ENCODE data around the gene FZD2. TPM values are rescaled to one million over a fixed set of nuclear protein-coding genes. Genes with fewer than 3 reads are reported as not detected.

The FZD2 gene
- total and polyA plus RNA-seq, 2 of the 4 experiments (the other 2 are of a cell fraction), result 21.3 to 130 TPM

GRCh38 chr17:44557651-44558285, 484 bp downstream of the FZD2 start:
- H3K4ac ChIP-seq (ENCODE audit: low read depth, low read length), result peak overlapping the region; percentile 98
- H3K56ac ChIP-seq (ENCODE audit: extremely low read depth, insufficient read depth, low read length), result peak overlapping the region; percentile 77
- H3K79me1 ChIP-seq (ENCODE audit: low read depth in 1 of 2, low read length in 2 of 2), result peaks cover 16 to 61% of the 10 kb centered on the region in 2 experiments
- H3K4me2 ChIP-seq (ENCODE audit: low read depth, low read length), result peak overlapping the region; percentile 89
- H3K9me3 ChIP-seq (ENCODE audit: control insufficient read depth, insufficient read depth, low read length), result no peaks in the 10 kb centered on the region
- dilution Hi-C loops (cut with HindIII; ENCODE audit: low sequenced_read_pairs, unreplicated experiment), result no loop called here
- H3K36me3 ChIP-seq (ENCODE audit: control insufficient read depth, insufficient read depth, low read length), result peaks cover 11% of the 10 kb centered on the region; the same call in 1 of the 2 replicates
- no peaks in the 10 kb centered on the region for H3K27me3 ChIP-seq (ENCODE audit: control insufficient read depth, insufficient read depth, low read length)
- H4K5ac ChIP-seq (ENCODE audit: low read depth, low read length), result peak overlapping the region; percentile 70; the same call in 1 of the 2 replicates
- H3K18ac ChIP-seq (ENCODE audit: low read depth, low read length), result peak overlapping the region; percentile 55
- DNase-seq (peak; percentile 72), ATAC-seq (ENCODE audit: low read depth) (peak; percentile 25)
- H2AFZ ChIP-seq (replicated peaks; ENCODE audit: low read length, poor library complexity), result peak overlapping the region; percentile 69
- H2BK120ac ChIP-seq (ENCODE audit: low read depth, low read length), result peak overlapping the region; percentile 91
- H2BK20ac ChIP-seq (ENCODE audit: low read depth, low read length), result no peak overlapping the region
- peak overlapping the region; percentile 97 for H3K9ac ChIP-seq (ENCODE audit: low read depth, low read length)
- peak overlapping the region; percentile 100 for H3K23ac ChIP-seq (ENCODE audit: low read depth, low read length)
- peak overlapping the region; percentile 95 for H2AK9ac ChIP-seq (replicated peaks; ENCODE audit: low read depth, low read length, poor library complexity)
- ChIA-PET POLR2A (ENCODE audit: unreplicated experiment) (interaction anchor here (0.6 to 4.2 kb wide), 8 partner anchors 10 to 215 kb away, joined by 3 to 22 read pairs (median 6); no protein-coding TSS in a partner anchor), CTCF (interaction anchor here (1.2 to 1.7 kb wide), 2 partner anchors 24 to 25 kb away, joined by 4 to 8 read pairs; no protein-coding TSS in a partner anchor)
- peaks cover 46% of the 10 kb centered on the region for H4K20me1 ChIP-seq (ENCODE audit: insufficient read depth, low read length)
- H4K8ac ChIP-seq (ENCODE audit: low read depth in 2 of 2, low read length in 2 of 2), result peak overlapping the region; percentile 81 to 87
- H3K4me3 ChIP-seq (ENCODE audit: insufficient read depth, low read depth, low read length), result peak overlapping the region; percentile 87
- peak overlapping the region; percentile 85 for H3K27ac ChIP-seq (ENCODE audit: insufficient read depth, low read length)
- peak overlapping the region; percentile 92 for H2AK5ac ChIP-seq (ENCODE audit: low read depth, low read length)
- peak overlapping the region; percentile 94 for H4K91ac ChIP-seq (ENCODE audit: insufficient read depth, low read depth, low read length)
- peaks cover 19% of the 10 kb centered on the region for H3K9me1 ChIP-seq (ENCODE audit: insufficient read depth, low read length)
- no peak overlapping the region; the same call in 2 of the 3 replicates for H2BK15ac ChIP-seq (ENCODE audit: low read depth, low read length)
- H3K14ac ChIP-seq (replicated peaks; ENCODE audit: low read depth, low read length), result peak overlapping the region; percentile 99
- no TSS peak for BruUV-seq (replicated peaks)
- in situ Hi-C loops (cut with MboI; ENCODE audit: low sequenced_read_pairs), result no loop called here
- 1% methylated on average over 51 of the region's 69 CpGs; no CpG with 5 or more reads in 1 of the 2 experiments for WGBS, 2 experiments (ENCODE audit: extremely low coverage in 2 of 2, insufficient read length in 1 of 2)
- intact Hi-C loops (cut with micrococcal nuclease), result loop anchor here (1.0 kb wide), 3 partner anchors 14 to 79 kb away; no protein-coding TSS in a partner anchor
- H2BK5ac ChIP-seq (ENCODE audit: low read depth, low read length, poor library complexity, severe bottlenecking), result peak overlapping the region; percentile 96
- H3K4me1 ChIP-seq (ENCODE audit: control insufficient read depth, insufficient read depth, low read length), result peaks cover 10% of the 10 kb centered on the region
- no peak for TF ChIP-seq ELK1 (IDR thresholded peaks at IDR 0.05; ENCODE audit: borderline replicate concordance, low read depth, low read length)
- no peak for TF ChIP-seq NFE2L2 (IDR thresholded peaks at IDR 0.05; ENCODE audit: low read depth, low read length)
- TF ChIP-seq FOS (IDR thresholded peaks at IDR 0.05; ENCODE audit: low read depth, low read length), result no peak
- TF ChIP-seq MXI1 (IDR thresholded peaks at IDR 0.05; ENCODE audit: borderline replicate concordance, low read depth, low read length), result peak; percentile 10; the same call in 1 of the 2 replicates
- no peak for TF ChIP-seq RFX5 (IDR thresholded peaks at IDR 0.05; ENCODE audit: low read depth, low read length)
- TF ChIP-seq POLR2A (IDR thresholded peaks at IDR 0.05; ENCODE audit: low read depth, low read length), result 0 out of 2 replicates have a peak, but pooled peaks have one; percentile 3
- no peak for TF ChIP-seq MAZ (IDR thresholded peaks at IDR 0.05; ENCODE audit: borderline replicate concordance, low read depth, low read length)
- no peak for TF ChIP-seq SMC3 (IDR thresholded peaks at IDR 0.05; ENCODE audit: low read depth, low read length)
- TF ChIP-seq RAD21 (IDR thresholded peaks at IDR 0.05; ENCODE audit: low read length), result no peak; the same call in 1 of the 2 replicates
- no peak for TF ChIP-seq CHD1 (IDR thresholded peaks at IDR 0.05; ENCODE audit: low read depth, low read length)
- TF ChIP-seq BHLHE40 (IDR thresholded peaks at IDR 0.05; ENCODE audit: low read depth, low read length), result no peak
- TF ChIP-seq USF2 (IDR thresholded peaks at IDR 0.05; ENCODE audit: low read depth, low read length), result no peak
- TF ChIP-seq RCOR1 (IDR thresholded peaks at IDR 0.05; ENCODE audit: insufficient replicate concordance, low read length), result no peak
- no peak for TF ChIP-seq CTCF (conservative IDR thresholded peaks at IDR 0.05; ENCODE audit: low read depth, low read length)
